ENCODE results near the gene SIRPG.

GRCh38 chr20:1587781-1588532, 69.6 kb downstream of the SIRPG start:
- TF ChIP-seq TAF1 (IDR thresholded peaks at IDR 0.05; ENCODE audit: low read depth) (no peak), REST (IDR thresholded peaks at IDR 0.05; ENCODE audit: low read depth) (no peak), NFIC (IDR thresholded peaks at IDR 0.05) (no peak), MAX (IDR thresholded peaks at IDR 0.05) (no peak), EGR1 (IDR thresholded peaks at IDR 0.05) (no peak), CEBPB (IDR thresholded peaks at IDR 0.05) (no peak), RAD21 (IDR thresholded peaks at IDR 0.05; ENCODE audit: low read depth) (no peak), CREB1 (IDR thresholded peaks at IDR 0.05; ENCODE audit: low read depth) (no peak)
- TF ChIP-seq, protein P1, sequence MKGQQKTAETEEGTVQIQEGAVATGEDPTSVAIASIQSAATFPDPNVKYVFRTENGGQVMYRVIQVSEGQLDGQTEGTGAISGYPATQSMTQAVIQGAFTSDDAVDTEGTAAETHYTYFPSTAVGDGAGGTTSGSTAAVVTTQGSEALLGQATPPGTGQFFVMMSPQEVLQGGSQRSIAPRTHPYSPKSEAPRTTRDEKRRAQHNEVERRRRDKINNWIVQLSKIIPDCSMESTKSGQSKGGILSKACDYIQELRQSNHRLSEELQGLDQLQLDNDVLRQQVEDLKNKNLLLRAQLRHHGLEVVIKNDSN (IDR thresholded peaks at IDR 0.05), result no peak
